ENCODE measurements around the gene MAML3. TPM values are rescaled to one million over a fixed set of nuclear protein-coding genes. Genes with fewer than 3 reads are reported as not detected.

Gene MAML3
- total RNA-seq, 1 donor from 2014 or later, result 24.8 TPM

DNA sequence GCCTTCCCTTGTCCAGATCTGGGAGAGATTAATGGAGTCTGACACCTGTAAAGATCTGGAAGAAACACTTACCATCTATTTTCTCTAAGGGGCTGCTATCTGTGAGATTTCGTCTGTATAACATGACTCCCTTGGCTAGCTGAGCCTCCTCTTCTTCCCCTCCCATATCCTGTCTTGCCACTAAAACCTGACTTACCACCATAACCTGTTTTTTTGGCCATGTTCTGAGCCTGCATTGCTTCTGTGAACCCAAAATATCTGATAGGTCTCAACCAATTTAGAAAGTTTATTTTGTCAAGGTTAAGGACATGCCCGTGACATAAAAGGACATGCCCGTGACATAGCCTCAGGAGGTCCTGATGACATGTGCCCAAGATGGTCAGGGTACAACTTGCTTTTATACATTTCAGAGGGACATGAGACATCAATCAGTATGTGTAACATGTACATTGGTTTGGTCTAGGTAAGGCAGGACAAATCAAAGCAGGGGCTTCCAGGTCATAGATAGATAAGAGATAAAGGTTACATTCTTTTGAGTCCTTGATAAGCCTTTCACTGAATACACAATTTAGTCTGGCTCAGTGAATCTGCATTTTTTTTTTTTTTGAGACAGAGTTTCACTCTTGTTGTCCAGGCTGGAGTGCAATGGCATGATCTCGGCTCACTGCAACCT is 476.9 kb downstream of the MAML3 start:
- TF ChIP-seq, protein P1, sequence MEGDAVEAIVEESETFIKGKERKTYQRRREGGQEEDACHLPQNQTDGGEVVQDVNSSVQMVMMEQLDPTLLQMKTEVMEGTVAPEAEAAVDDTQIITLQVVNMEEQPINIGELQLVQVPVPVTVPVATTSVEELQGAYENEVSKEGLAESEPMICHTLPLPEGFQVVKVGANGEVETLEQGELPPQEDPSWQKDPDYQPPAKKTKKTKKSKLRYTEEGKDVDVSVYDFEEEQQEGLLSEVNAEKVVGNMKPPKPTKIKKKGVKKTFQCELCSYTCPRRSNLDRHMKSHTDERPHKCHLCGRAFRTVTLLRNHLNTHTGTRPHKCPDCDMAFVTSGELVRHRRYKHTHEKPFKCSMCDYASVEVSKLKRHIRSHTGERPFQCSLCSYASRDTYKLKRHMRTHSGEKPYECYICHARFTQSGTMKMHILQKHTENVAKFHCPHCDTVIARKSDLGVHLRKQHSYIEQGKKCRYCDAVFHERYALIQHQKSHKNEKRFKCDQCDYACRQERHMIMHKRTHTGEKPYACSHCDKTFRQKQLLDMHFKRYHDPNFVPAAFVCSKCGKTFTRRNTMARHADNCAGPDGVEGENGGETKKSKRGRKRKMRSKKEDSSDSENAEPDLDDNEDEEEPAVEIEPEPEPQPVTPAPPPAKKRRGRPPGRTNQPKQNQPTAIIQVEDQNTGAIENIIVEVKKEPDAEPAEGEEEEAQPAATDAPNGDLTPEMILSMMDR (IDR thresholded peaks at IDR 0.05; ENCODE audit: unreplicated experiment), result no peak
- Mint-ChIP-seq H3K36me3 (peaks cover 52% of the 10 kb centered on the region), H3K9me3 (peaks cover 24% of the 10 kb centered on the region), H3K4me1 (peaks cover 7% of the 10 kb centered on the region), H3K27ac (no peak overlapping the region), H3K4me3 (no peak overlapping the region), H3K27me3 (ENCODE audit: low read depth) (no peaks in the 10 kb centered on the region)
- DNase-seq (ENCODE audit: low spot score in 2 of 2, unreplicated experiment in 2 of 2), result no peak

DNA sequence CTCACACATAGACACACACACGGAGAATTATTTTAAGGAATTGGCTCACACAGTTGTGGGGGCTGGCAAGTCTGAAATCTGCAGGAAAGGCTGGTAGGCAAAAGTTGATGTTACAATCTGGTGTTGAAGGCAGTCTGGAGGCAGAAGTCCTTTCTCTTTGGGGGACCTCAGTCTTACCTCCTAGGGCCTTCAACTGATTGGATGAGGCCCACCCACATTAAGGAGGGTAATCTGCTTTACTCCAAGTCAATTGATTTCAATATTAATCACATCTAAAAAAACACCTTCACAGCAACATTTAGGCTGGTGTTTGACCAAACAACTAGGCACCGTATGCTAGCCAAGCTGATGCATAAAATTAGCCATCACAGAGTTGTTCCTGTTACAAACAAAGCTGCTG is 477.6 kb downstream of the MAML3 start:
- Mint-ChIP-seq H3K27me3 (ENCODE audit: low read depth) (no peaks in the 10 kb centered on the region), H3K36me3 (peaks cover 53% of the 10 kb centered on the region), H3K4me3 (no peak overlapping the region), H3K9me3 (peaks cover 24% of the 10 kb centered on the region), H3K27ac (no peak overlapping the region), H3K4me1 (peaks cover 7% of the 10 kb centered on the region)
- DNase-seq (ENCODE audit: low spot score in 2 of 2, unreplicated experiment in 2 of 2), result no peak
- TF ChIP-seq, protein P1 (IDR thresholded peaks at IDR 0.05; ENCODE audit: unreplicated experiment), result no peak

GRCh38 chr4:139675651-139676050 is 478.3 kb downstream of the MAML3 start:
- Mint-ChIP-seq H3K4me3 (no peak overlapping the region), H3K27me3 (ENCODE audit: low read depth) (no peaks in the 10 kb centered on the region), H3K9me3 (peaks cover 24% of the 10 kb centered on the region), H3K36me3 (peaks cover 50% of the 10 kb centered on the region), H3K4me1 (peaks cover 10% of the 10 kb centered on the region), H3K27ac (no peak overlapping the region)
- DNase-seq (ENCODE audit: low spot score in 2 of 2, unreplicated experiment in 2 of 2), result no peak
- TF ChIP-seq, protein P1 (IDR thresholded peaks at IDR 0.05; ENCODE audit: unreplicated experiment), result no peak

GRCh38 chr4:139674875-139675550 is 479.0 kb downstream of the MAML3 start:
- Mint-ChIP-seq H3K4me3 (no peak overlapping the region), H3K9me3 (peaks cover 18% of the 10 kb centered on the region), H3K27ac (no peak overlapping the region), H3K4me1 (peaks cover 14% of the 10 kb centered on the region), H3K36me3 (peaks cover 44% of the 10 kb centered on the region), H3K27me3 (ENCODE audit: low read depth) (no peaks in the 10 kb centered on the region)
- no peak for DNase-seq (ENCODE audit: low spot score in 2 of 2, unreplicated experiment in 2 of 2)
- TF ChIP-seq, protein P1 (IDR thresholded peaks at IDR 0.05; ENCODE audit: unreplicated experiment), result no peak

DNA sequence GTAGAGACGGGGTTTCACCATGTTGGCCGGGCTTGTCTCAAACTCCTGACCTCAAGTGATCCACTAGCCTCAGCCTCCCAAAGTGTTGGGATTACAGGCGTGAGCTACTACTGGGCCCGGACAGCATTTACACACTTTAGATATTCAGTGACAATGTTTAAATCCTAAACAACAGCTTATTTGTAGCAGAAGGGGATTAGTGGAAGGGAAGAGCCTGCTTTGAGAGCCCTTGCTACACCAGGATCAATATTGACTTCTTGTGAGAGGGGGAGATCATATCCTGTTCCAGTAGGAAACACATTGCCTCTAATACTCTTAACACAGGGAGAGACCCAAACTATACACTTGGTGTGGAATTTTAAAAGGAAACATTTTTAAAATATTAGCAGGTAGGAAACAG is 481.3 kb downstream of the MAML3 start:
- TF ChIP-seq, protein P1 (IDR thresholded peaks at IDR 0.05; ENCODE audit: unreplicated experiment), result no peak
- Mint-ChIP-seq H3K4me3 (no peak overlapping the region), H3K9me3 (no peaks in the 10 kb centered on the region), H3K27ac (no peak overlapping the region), H3K27me3 (ENCODE audit: low read depth) (no peaks in the 10 kb centered on the region), H3K36me3 (peaks cover 26% of the 10 kb centered on the region), H3K4me1 (peaks cover 35% of the 10 kb centered on the region)
- DNase-seq (ENCODE audit: low spot score in 2 of 2, unreplicated experiment in 2 of 2), result no peak

Data from mesothelial cell of epicardium (in vitro differentiated cells).